Nephron progenitor cell (in vitro differentiated cells): ENCODE data around the gene CLBA1.

Experiments
- DNase-seq: peaks from one replicate; pipeline ENCODE4 v3.0.0; 2021
- H3K27ac Mint-ChIP-seq: 2 replicates; pipeline ENCODE4 v1.8.0; 2021; ENCODE audit warnings: mild to moderate bottlenecking, moderate library complexity, mixed read lengths
- H3K27me3 Mint-ChIP-seq: 2 replicates; pipeline ENCODE4 v1.8.0; 2021; ENCODE audit warnings: mild to moderate bottlenecking, low read depth, mixed read lengths; ENCODE audit not compliant: poor library complexity
- H3K36me3 Mint-ChIP-seq: 2 replicates; pipeline ENCODE4 v1.8.0; 2021; ENCODE audit warnings: low read depth, mixed read lengths
- H3K4me1 Mint-ChIP-seq: 2 replicates; pipeline ENCODE4 v1.8.0; 2021; ENCODE audit warnings: mixed read lengths
- H3K4me3 Mint-ChIP-seq: 2 replicates; pipeline ENCODE4 v1.8.0; 2021; ENCODE audit warnings: mild to moderate bottlenecking, moderate library complexity, mixed read lengths
- H3K9me3 Mint-ChIP-seq: 2 replicates; pipeline ENCODE4 v1.8.0; 2021; ENCODE audit warnings: mild to moderate bottlenecking, moderate library complexity, mixed read lengths
- CTCF ChIP-seq: fragments of 200-600 bp; sonication (generic); IDR thresholded peaks from 2 replicates; pipeline ENCODE4 v1.5.0; 2021; ENCODE audit warnings: antibody characterized with exemption

Gene CLBA1

GRCh38 chr14:104977008-104977680 lies 8.4 kb upstream of the CLBA1 start:
- Mint-ChIP-seq H3K27ac (no peak overlapping the region), H3K27me3 (peaks cover 58% of the 10 kb centered on the region), H3K4me3 (peak overlapping the region; percentile 88), H3K36me3 (no peaks in the 10 kb centered on the region), H3K9me3 (no peaks in the 10 kb centered on the region), H3K4me1 (peaks cover 25% of the 10 kb centered on the region)
- no peak for TF ChIP-seq CTCF
- DNase-seq, result no peak

GRCh38 chr14:104977681-104978653 lies 7.6 kb upstream of the CLBA1 start, which contains the start of gene AHNAK2:
Gene AHNAK2, minus strand, starts transcription at chr14:104978374. Its CDS starts 137 bp downstream, at chr14:104978237.
- Mint-ChIP-seq H3K27me3 (peaks cover 63% of the 10 kb centered on the region), H3K4me1 (peaks cover 25% of the 10 kb centered on the region), H3K9me3 (no peaks in the 10 kb centered on the region), H3K27ac (no peak within 1 kb of the TSS), H3K4me3 (peak within 1 kb of the TSS; percentile 88), H3K36me3 (no peaks in the 10 kb centered on the region)
- peak; percentile 92 for DNase-seq
- TF ChIP-seq CTCF, result no peak

- TF ChIP-seq CTCF, result no peak
- H3K4me3 Mint-ChIP-seq, result peak overlapping the region; percentile 77
- no peak for DNase-seq
- no peaks in the 10 kb centered on the region for H3K9me3 Mint-ChIP-seq
- no peaks in the 10 kb centered on the region for H3K36me3 Mint-ChIP-seq
- H3K27ac Mint-ChIP-seq, result no peak overlapping the region
- peaks cover 32% of the 10 kb centered on the region for H3K4me1 Mint-ChIP-seq
- H3K27me3 Mint-ChIP-seq, result peaks cover 63% of the 10 kb centered on the region
Observed at GRCh38 chr14:104978746-104979691, 6.6 kb upstream of the CLBA1 start.

GRCh38 chr14:104979758-104980610 lies 5.6 kb upstream of the CLBA1 start:
- Mint-ChIP-seq H3K9me3 (no peaks in the 10 kb centered on the region), H3K27me3 (peaks cover 57% of the 10 kb centered on the region), H3K27ac (no peak overlapping the region), H3K4me3 (peak overlapping the region; percentile 3), H3K4me1 (peaks cover 37% of the 10 kb centered on the region), H3K36me3 (no peaks in the 10 kb centered on the region)
- no peak for DNase-seq
- TF ChIP-seq CTCF, result no peak
